ENCODE results near the gene EPSTI1. TPM values are rescaled to one million over a fixed set of nuclear protein-coding genes. Genes with fewer than 3 reads are reported as not detected.

Gene EPSTI1
- polyA plus RNA-seq, 1 donor from 2014 or later: not detected

GRCh38 chr13:42906257-42906656, 85.8 kb downstream of the EPSTI1 start:
- H3K27ac ChIP-seq (ENCODE audit: low read length): no peak overlapping the region
- no peak overlapping the region for H3K4me3 ChIP-seq (ENCODE audit: low read length)
- no peaks in the 10 kb centered on the region for H3K27me3 ChIP-seq (ENCODE audit: insufficient read depth, low read depth, low read length)
- no peaks in the 10 kb centered on the region for H3K79me2 ChIP-seq (replicated peaks; ENCODE audit: insufficient read depth, low read length)
- no peaks in the 10 kb centered on the region for H3K9me3 ChIP-seq (ENCODE audit: low read length)
- H3K9ac ChIP-seq (ENCODE audit: low read length): no peak overlapping the region
- no peak overlapping the region for H3K4me2 ChIP-seq (ENCODE audit: low read length)
- H2AFZ ChIP-seq (ENCODE audit: low read depth, low read length): no peak overlapping the region
- no peak for TF ChIP-seq POLR2AphosphoS5 (IDR thresholded peaks at IDR 0.05)
- no peak for TF ChIP-seq SMC3 (conservative IDR thresholded peaks at IDR 0.05; ENCODE audit: poor library complexity)
- no peak for TF ChIP-seq TAF1 (IDR thresholded peaks at IDR 0.05; ENCODE audit: low read depth)
- TF ChIP-seq MXI1 (conservative IDR thresholded peaks at IDR 0.05; ENCODE audit: poor library complexity, severe bottlenecking): no peak
- no peak for TF ChIP-seq EZH2 (IDR thresholded peaks at IDR 0.05; ENCODE audit: borderline replicate concordance, insufficient read depth, low read length, poor library complexity, severe bottlenecking)
- TF ChIP-seq RAD21 (conservative IDR thresholded peaks at IDR 0.05): no peak
- no peak for TF ChIP-seq REST (IDR thresholded peaks at IDR 0.05; ENCODE audit: borderline replicate concordance)
- no peak for TF ChIP-seq EP300 (conservative IDR thresholded peaks at IDR 0.05; ENCODE audit: poor library complexity, severe bottlenecking)
- no peak for TF ChIP-seq CTCF (IDR thresholded peaks at IDR 0.05; ENCODE audit: poor library complexity, severe bottlenecking)
- no peaks in the 10 kb centered on the region for H3K36me3 ChIP-seq (ENCODE audit: insufficient read depth, low read length)
- H3F3A ChIP-seq (ENCODE audit: insufficient read depth, low read length, poor library complexity, severe bottlenecking): no peaks in the 10 kb centered on the region
- no peaks in the 10 kb centered on the region for H4K20me1 ChIP-seq (ENCODE audit: insufficient read depth)
- no peaks in the 10 kb centered on the region for H3K9me2 ChIP-seq (ENCODE audit: insufficient read depth, low read length)

- no peak overlapping the region for H3K9ac ChIP-seq (ENCODE audit: low read length)
- no peaks in the 10 kb centered on the region for H3K9me3 ChIP-seq (ENCODE audit: low read length)
- H2AFZ ChIP-seq (ENCODE audit: low read depth, low read length): no peak overlapping the region
- H3K27me3 ChIP-seq (ENCODE audit: insufficient read depth, low read depth, low read length): no peaks in the 10 kb centered on the region
- no peaks in the 10 kb centered on the region for H4K20me1 ChIP-seq (ENCODE audit: insufficient read depth)
- no peak for TF ChIP-seq TAF1 (IDR thresholded peaks at IDR 0.05; ENCODE audit: low read depth)
- TF ChIP-seq POLR2AphosphoS5 (IDR thresholded peaks at IDR 0.05): no peak
- TF ChIP-seq EZH2 (IDR thresholded peaks at IDR 0.05; ENCODE audit: borderline replicate concordance, insufficient read depth, low read length, poor library complexity, severe bottlenecking): no peak
- TF ChIP-seq SMC3 (conservative IDR thresholded peaks at IDR 0.05; ENCODE audit: poor library complexity): no peak
- no peaks in the 10 kb centered on the region for H3F3A ChIP-seq (ENCODE audit: insufficient read depth, low read length, poor library complexity, severe bottlenecking)
- H3K79me2 ChIP-seq (replicated peaks; ENCODE audit: insufficient read depth, low read length): no peaks in the 10 kb centered on the region
- H3K9me2 ChIP-seq (ENCODE audit: insufficient read depth, low read length): no peaks in the 10 kb centered on the region
- H3K4me3 ChIP-seq (ENCODE audit: low read length): no peak overlapping the region
- H3K27ac ChIP-seq (ENCODE audit: low read length): no peak overlapping the region
- no peaks in the 10 kb centered on the region for H3K36me3 ChIP-seq (ENCODE audit: insufficient read depth, low read length)
- H3K4me2 ChIP-seq (ENCODE audit: low read length): no peak overlapping the region
Measured at GRCh38 chr13:42905579-42905978, 86.5 kb downstream of the EPSTI1 start.
